PC-9 (cell line): ENCODE results near the gene TMPRSS4. TPM values are rescaled to one million over a fixed set of nuclear protein-coding genes. Genes with fewer than 3 reads are reported as not detected.
A peak's percentile ranks its signal among the peaks of the same experiment; 100 is the strongest.

Source experiments
- BruUV-seq: library from RNA; stranded (reverse); fragments of 400-500 nt; replicated peaks from 2 replicates; lab custom pipeline; 2021; lab: Mats Ljungman, UMichigan
- CTCF ChIA-PET: fragments of 300-600 bp; sonication (Branson Sonifier 250); formaldehyde crosslinking; loops from one replicate; lab custom pipeline; 2022; ENCODE audit warnings: antibody characterized with exemption; lab: Charles Lee
- POLR2A ChIA-PET: fragments of 300-600 bp; sonication (Branson Sonifier 250); formaldehyde crosslinking; loops from one replicate; lab custom pipeline; 2022; ENCODE audit warnings: antibody characterized with exemption; ENCODE audit not compliant: unreplicated experiment; lab: Charles Lee
- DNase-seq, 2 experiments: peaks; one replicate each; pipeline versions ENCODE4 v3.0.0 to v3.0.0-alpha.2; 2015 to 2022; ENCODE audit warnings: mixed read lengths in 1 of 2
- H2AFZ ChIP-seq: fragments of 200-600 bp; sonication (generic); 2 replicates; pipeline ENCODE4 v1.8.1; 2017; ENCODE audit warnings: antibody characterized with exemption
- H3F3A ChIP-seq: fragments of 200-600 bp; sonication (generic); 2 replicates; pipeline ENCODE4 v1.8.1; 2017; ENCODE audit warnings: antibody characterized with exemption, mild to moderate bottlenecking, low read depth; ENCODE audit not compliant: insufficient read depth
- H3K27ac ChIP-seq: fragments of 200-600 bp; sonication (generic); 2 replicates; pipeline ENCODE4 v1.6.1; 2016; ENCODE audit warnings: mixed run types
- H3K27me3 ChIP-seq: fragments of 200-600 bp; sonication (generic); 2 replicates; pipeline ENCODE4 v1.6.1; 2016; ENCODE audit warnings: low read depth, mixed run types; ENCODE audit not compliant: insufficient read depth
- H3K36me3 ChIP-seq: fragments of 200-600 bp; sonication (generic); 2 replicates; pipeline ENCODE4 v1.6.1; 2016; ENCODE audit warnings: low read depth, mixed run types
- H3K4me1 ChIP-seq: fragments of 200-600 bp; sonication (generic); replicated peaks from 2 replicates; pipeline ENCODE4 v1.6.1; 2016; ENCODE audit warnings: mixed run types; ENCODE audit not compliant: insufficient read depth
- H3K4me2 ChIP-seq: fragments of 200-600 bp; sonication (generic); 2 replicates; pipeline ENCODE4 v1.6.1; 2017; ENCODE audit warnings: mixed run types
- H3K4me3 ChIP-seq: fragments of 200-600 bp; sonication (generic); 2 replicates; pipeline ENCODE4 v1.6.1; 2016; ENCODE audit warnings: mixed run types
- H3K79me2 ChIP-seq: fragments of 200-600 bp; sonication (generic); 2 replicates; pipeline ENCODE4 v1.6.1; 2017; ENCODE audit warnings: low read depth, mixed run types
- H3K9me2 ChIP-seq: fragments of 200-600 bp; sonication (generic); 2 replicates; pipeline ENCODE4 v1.8.1; 2017; ENCODE audit warnings: mild to moderate bottlenecking; ENCODE audit not compliant: insufficient read depth
- H3K9me3 ChIP-seq: fragments of 200-600 bp; sonication (generic); 2 replicates; pipeline ENCODE4 v1.8.1; 2016; ENCODE audit warnings: low read depth; ENCODE audit not compliant: insufficient read depth
- H4K20me1 ChIP-seq: fragments of 200-600 bp; sonication (generic); 2 replicates; pipeline ENCODE4 v1.8.1; 2017; ENCODE audit not compliant: insufficient read depth
- EZH2 ChIP-seq: fragments of 200-600 bp; sonication (generic); IDR thresholded peaks from 2 replicates; pipeline ENCODE4 v1.8.0; 2017; ENCODE audit warnings: antibody characterized with exemption, low read depth
- intact Hi-C: fragments of 100-400 bp; cut with micrococcal nuclease; formaldehyde crosslinking; loops from one replicate; pipeline ENCODE4 v1.10.0; 2022; ENCODE audit not compliant: unreplicated experiment
- total RNA-seq: library from RNA; stranded (reverse); gene quantifications from 2 replicates; pipeline ENCODE4 v1.2.3, GENCODE V29; 2021
- TF ChIP-seq, protein P1 (sequence below): fragments of 200-600 bp; sonication (generic); conservative IDR thresholded peaks from 2 replicates; pipeline ENCODE4 v1.6.1; 2017; ENCODE audit warnings: mixed run types, antibody characterized with exemption, mild to moderate bottlenecking, moderate library complexity

Gene TMPRSS4
- total RNA-seq, 1 experiment from 2014 or later = 27.6 TPM

DNA sequence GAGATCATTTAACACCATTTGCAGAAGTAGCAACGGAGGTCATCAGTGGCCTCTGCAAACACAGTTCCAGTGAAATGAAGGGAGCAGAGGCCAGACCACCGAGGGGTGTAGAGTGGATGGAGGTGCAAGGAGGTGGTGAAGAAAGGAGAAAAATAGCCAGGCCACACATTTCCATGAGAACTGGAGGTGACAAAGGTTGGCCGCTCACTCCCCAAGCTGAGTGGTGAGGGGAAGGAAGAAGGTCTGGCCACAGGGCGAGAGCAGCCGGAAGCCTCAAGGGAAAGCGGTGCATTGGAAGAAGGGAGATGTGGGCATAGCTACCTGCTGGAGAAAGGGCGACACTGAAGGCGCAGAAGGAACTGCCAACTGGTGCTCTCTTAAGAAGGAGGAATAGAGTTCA lies 20.1 kb upstream of the TMPRSS4 start:
- ChIA-PET POLR2A (no interaction called here), CTCF (no interaction called here)
- Histone ChIP-seq H3K4me3 (no peak overlapping the region), H3K36me3 (no peaks in the 10 kb centered on the region), H3K4me2 (no peak overlapping the region), H3K4me1 (peaks cover 18% of the 10 kb centered on the region), H4K20me1 (0 out of 2 replicates have a peak, but pooled peaks cover 2% of the 10 kb centered on the region), H3K79me2 (no peaks in the 10 kb centered on the region), H3K9me2 (no peaks in the 10 kb centered on the region), H3K27me3 (peaks cover 25% of the 10 kb centered on the region), H2AFZ (no peak overlapping the region), H3K27ac (no peak overlapping the region), H3F3A (no peaks in the 10 kb centered on the region; the same call in 1 of the 2 replicates), H3K9me3 (no peaks in the 10 kb centered on the region)
- no TSS peak for BruUV-seq
- no peak for TF ChIP-seq EZH2
- TF ChIP-seq, protein P1, sequence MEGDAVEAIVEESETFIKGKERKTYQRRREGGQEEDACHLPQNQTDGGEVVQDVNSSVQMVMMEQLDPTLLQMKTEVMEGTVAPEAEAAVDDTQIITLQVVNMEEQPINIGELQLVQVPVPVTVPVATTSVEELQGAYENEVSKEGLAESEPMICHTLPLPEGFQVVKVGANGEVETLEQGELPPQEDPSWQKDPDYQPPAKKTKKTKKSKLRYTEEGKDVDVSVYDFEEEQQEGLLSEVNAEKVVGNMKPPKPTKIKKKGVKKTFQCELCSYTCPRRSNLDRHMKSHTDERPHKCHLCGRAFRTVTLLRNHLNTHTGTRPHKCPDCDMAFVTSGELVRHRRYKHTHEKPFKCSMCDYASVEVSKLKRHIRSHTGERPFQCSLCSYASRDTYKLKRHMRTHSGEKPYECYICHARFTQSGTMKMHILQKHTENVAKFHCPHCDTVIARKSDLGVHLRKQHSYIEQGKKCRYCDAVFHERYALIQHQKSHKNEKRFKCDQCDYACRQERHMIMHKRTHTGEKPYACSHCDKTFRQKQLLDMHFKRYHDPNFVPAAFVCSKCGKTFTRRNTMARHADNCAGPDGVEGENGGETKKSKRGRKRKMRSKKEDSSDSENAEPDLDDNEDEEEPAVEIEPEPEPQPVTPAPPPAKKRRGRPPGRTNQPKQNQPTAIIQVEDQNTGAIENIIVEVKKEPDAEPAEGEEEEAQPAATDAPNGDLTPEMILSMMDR = no peak
- peak in 1 of 2 experiments; percentile 33 for DNase-seq
- intact Hi-C loops = loop anchor here (5.0 kb wide), 1 partner anchor 75 kb away; no protein-coding TSS in a partner anchor

DNA sequence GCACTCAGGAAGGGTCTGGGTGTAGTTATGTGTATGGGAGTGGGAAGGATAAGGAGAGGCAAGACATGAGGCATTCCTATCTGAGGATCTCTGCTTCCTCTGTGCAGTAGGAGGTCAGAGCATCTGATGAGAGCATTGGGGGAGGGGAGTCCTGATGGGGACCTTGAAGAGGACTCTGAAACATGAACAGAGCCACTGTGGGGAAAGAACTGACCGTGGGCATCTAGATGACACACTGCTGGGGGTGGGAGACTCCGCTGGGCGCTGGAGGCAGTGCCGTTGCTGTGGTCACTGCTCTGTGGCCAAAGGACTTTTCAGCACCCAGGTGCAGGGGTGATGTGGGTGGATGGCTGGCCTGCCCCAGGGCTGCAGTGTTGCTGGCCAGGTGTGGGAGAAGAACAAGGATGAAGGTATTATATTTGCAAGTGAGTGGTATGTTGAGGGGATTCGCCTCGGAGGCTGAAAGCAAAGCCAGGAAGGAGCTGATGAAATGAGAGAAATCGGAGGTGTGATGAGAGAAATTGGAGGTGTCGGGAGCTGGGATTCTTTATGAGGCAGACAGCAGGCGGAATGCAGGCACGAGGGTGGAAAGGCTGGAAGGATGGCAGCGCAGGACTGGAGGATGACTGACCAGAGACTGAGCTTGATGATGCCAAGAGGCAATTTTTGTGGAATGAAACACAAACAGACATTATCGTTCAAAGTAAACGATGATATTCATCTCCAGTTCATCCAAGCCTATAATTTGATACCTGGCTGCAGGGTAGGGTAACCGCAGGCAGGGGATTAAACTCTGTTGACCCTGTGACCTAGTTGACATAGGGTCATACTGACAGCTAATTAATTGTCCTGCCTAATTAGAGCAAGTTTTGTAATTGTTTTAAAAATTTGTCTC lies 19.4 kb upstream of the TMPRSS4 start:
- BruUV-seq = no TSS peak
- Histone ChIP-seq H3K4me1 (peaks cover 18% of the 10 kb centered on the region), H2AFZ (no peak overlapping the region), H3K27ac (no peak overlapping the region), H3K27me3 (peaks cover 25% of the 10 kb centered on the region), H3K9me3 (no peaks in the 10 kb centered on the region), H3K4me2 (peak overlapping the region; percentile 21), H4K20me1 (0 out of 2 replicates have a peak, but pooled peaks cover 2% of the 10 kb centered on the region), H3K4me3 (no peak overlapping the region), H3F3A (no peaks in the 10 kb centered on the region; the same call in 1 of the 2 replicates), H3K9me2 (no peaks in the 10 kb centered on the region), H3K36me3 (no peaks in the 10 kb centered on the region), H3K79me2 (no peaks in the 10 kb centered on the region)
- ChIA-PET CTCF (interaction anchor here (0.6 kb wide), 1 partner anchor 558 kb away, joined by 6 read pairs; no protein-coding TSS in a partner anchor), POLR2A (interaction anchor here (0.5 kb wide), 1 partner anchor 65 kb away, joined by 3 read pairs; no protein-coding TSS in a partner anchor)
- DNase-seq = no peak
- intact Hi-C loops = loop anchor here (5.0 kb wide), 1 partner anchor 75 kb away; no protein-coding TSS in a partner anchor
- no peak for TF ChIP-seq EZH2
- TF ChIP-seq, protein P1 = no peak

- Histone ChIP-seq H3K4me1 (peaks cover 18% of the 10 kb centered on the region), H3K4me2 (no peak overlapping the region), H3K79me2 (no peaks in the 10 kb centered on the region), H3K27ac (no peak overlapping the region), H3F3A (no peaks in the 10 kb centered on the region; the same call in 1 of the 2 replicates), H2AFZ (no peak overlapping the region), H4K20me1 (0 out of 2 replicates have a peak, but pooled peaks cover 2% of the 10 kb centered on the region), H3K27me3 (peaks cover 25% of the 10 kb centered on the region), H3K9me2 (no peaks in the 10 kb centered on the region), H3K9me3 (no peaks in the 10 kb centered on the region), H3K36me3 (no peaks in the 10 kb centered on the region), H3K4me3 (no peak overlapping the region)
- BruUV-seq = no TSS peak
- ChIA-PET CTCF (no interaction called here), POLR2A (interaction anchor here (0.5 kb wide), 1 partner anchor 64 kb away, joined by 3 read pairs; no protein-coding TSS in a partner anchor)
- DNase-seq = peak in 1 of 2 experiments; percentile 33
- intact Hi-C loops = loop anchor here (5.0 kb wide), 1 partner anchor 74 kb away; no protein-coding TSS in a partner anchor
- TF ChIP-seq, protein P1 = no peak
- no peak for TF ChIP-seq EZH2
These were observed 18.3 kb upstream of the TMPRSS4 start for GRCh38 chr11:118058311-118059245.
